Ovary (tissue), 9 donors: ENCODE results near the gene ARHGAP22. TPM values are rescaled to one million over a fixed set of nuclear protein-coding genes. Genes with fewer than 3 reads are reported as not detected.

Experiments
- DNase-seq, 5 donors: peaks; one replicate each; pipeline ENCODE4 v3.0.0-alpha.2; 2019 to 2020
- H3K27ac ChIP-seq, 2 donors: fragments of 200-600 bp; one replicate each; pipeline versions ENCODE4 v1.5.1 to v1.8.0; 2019 to 2022
- H3K27me3 ChIP-seq: fragments of 200-600 bp; one replicate; pipeline ENCODE4 v1.8.0; 2022
- H3K36me3 ChIP-seq: fragments of 200-600 bp; sonication (generic); one replicate; pipeline ENCODE4 v1.5.1; 2019
- H3K4me1 ChIP-seq: one replicate; pipeline ENCODE4 v1.8.1; 2013; ENCODE audit warnings: mild to moderate bottlenecking, moderate library complexity; ENCODE audit not compliant: insufficient read depth
- H3K4me3 ChIP-seq: fragments of 200-600 bp; sonication (generic); one replicate; pipeline ENCODE4 v1.5.1; 2017
- H3K9me3 ChIP-seq, 2 donors: fragments of 200-600 bp in 1 of 2; sonication (generic) in 1 of 2; one replicate each; pipeline versions ENCODE4 v1.5.1 to v1.8.1; 2013 to 2019; ENCODE audit warnings: mild to moderate bottlenecking in 1 of 2, moderate library complexity in 1 of 2
- EP300 ChIP-seq: sonication (generic); formaldehyde crosslinking; IDR thresholded peaks from one replicate; pipeline ENCODE4 v1.6.1; 2017; ENCODE audit warnings: antibody characterized with exemption
- POLR2A ChIP-seq: fragments of 450-650 bp; IDR thresholded peaks from one replicate; pipeline ENCODE4 v1.6.1; 2017; ENCODE audit warnings: antibody characterized with exemption, mild to moderate bottlenecking, moderate library complexity
- WGBS, 3 donors: extraction: QIAGEN DNeasy Blood & Tissue Kit in 1 of 3; methylation state at CpG; one replicate each; pipeline versions ENCODE4 v1.1.5 to v1.1.7; 2013 to 2017; 5-methylcytosine and 5-hydroxymethylcytosine counted together
- intact Hi-C, 4 donors: fragments of 100-400 bp; cut with DNase I; formaldehyde crosslinking; loops; one replicate each; pipeline versions ENCODE4 v1.11.0 to v1.15.1; 2022 to 2023
- polyA plus RNA-seq, 2 donors: library from polyadenylated mRNA; stranded (reverse); fragments of 200-250 nt in 1 of 2; fragments of 350-450 nt in 1 of 2; fragmentation: Illumina TruSeq in 1 of 2; extraction: RNeasy Lipid Tissue Mini Kit (QIAGEN cat#74804) in 1 of 2; gene quantifications; one replicate each; pipeline ENCODE4 v1.2.3, GENCODE V29; 2013 to 2014
- total RNA-seq, 7 donors: library from RNA; depleted of rRNA in 2 of 7; stranded (reverse); fragments of >200 nt in 2 of 7; fragmentation: NEBNext Ultra II Directional in 3 of 7; extraction: Animal tissue kit (Norgen Biotek cat#: 25700) in 3 of 7; gene quantifications; one replicate each; pipeline versions ENCODE4 v1.1.0 to v1.2.4, GENCODE V29; 2016 to 2023
- TF ChIP-seq, protein P1 (sequence below), 3 donors: fragments of 450-650 bp in 2 of 3; fragments of 200-600 bp in 1 of 3; IDR thresholded peaks; one replicate each; pipeline versions ENCODE4 v1.5.1 to v1.8.0; 2016 to 2022; ENCODE audit warnings: antibody characterized with exemption in 3 of 3, mild to moderate bottlenecking in 1 of 3
- donor health status: DM: no; HTN: no; CAD: no; lungs with moderate emphysema.
- donor health status: DM: no; HTN: no; CAD: no.
- donor health status: Bipolar disorder and iron deficiency.
- donor health status: DM: yes; HTN: yes; CAD: no.
- donor health status: DM: no; HTN: no; CAD: no.
- donor health status: DM: yes; HTN: yes; CAD: no.

The ARHGAP22 gene
- total and polyA plus RNA-seq, 9 donors: 3.9 to 14.3 (median 5.7) TPM

DNA sequence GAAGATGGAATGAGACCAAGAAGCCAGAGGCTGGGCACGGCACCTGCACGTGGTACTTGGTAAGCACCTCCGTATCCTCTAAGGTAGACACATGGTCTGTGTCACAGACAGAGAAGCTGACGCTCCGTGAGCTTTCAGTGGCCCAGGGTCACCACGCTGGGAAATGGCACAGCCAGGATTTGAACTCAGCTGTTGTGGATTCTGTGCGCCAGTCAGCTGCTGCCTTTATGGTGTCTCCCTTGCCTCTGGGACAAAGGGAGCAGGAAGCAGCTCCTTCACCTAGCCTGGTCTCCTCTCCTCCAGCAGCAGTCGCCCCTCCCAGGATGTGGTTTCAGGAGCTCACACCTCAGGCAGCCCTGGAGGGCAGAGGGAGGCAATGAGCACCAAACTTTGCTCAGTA is 110.8 kb downstream of the ARHGAP22 start:
- peaks cover 11% of the 10 kb centered on the region for H3K4me1 ChIP-seq
- no peaks in the 10 kb centered on the region for H3K9me3 ChIP-seq
- DNase-seq: peak in 1 of 5 donors; percentile 18
- WGBS, 3 donors: 81 to 89% (median 85%) methylated on average over 7 to 8 of the region's 8 CpGs
- H3K27me3 ChIP-seq: no peaks in the 10 kb centered on the region
- intact Hi-C loops: no loop called here
- no peak overlapping the region for H3K27ac ChIP-seq
- H3K36me3 ChIP-seq: no peaks in the 10 kb centered on the region
- no peak for TF ChIP-seq POLR2A
- TF ChIP-seq EP300: no peak
- no peak overlapping the region for H3K4me3 ChIP-seq

DNA sequence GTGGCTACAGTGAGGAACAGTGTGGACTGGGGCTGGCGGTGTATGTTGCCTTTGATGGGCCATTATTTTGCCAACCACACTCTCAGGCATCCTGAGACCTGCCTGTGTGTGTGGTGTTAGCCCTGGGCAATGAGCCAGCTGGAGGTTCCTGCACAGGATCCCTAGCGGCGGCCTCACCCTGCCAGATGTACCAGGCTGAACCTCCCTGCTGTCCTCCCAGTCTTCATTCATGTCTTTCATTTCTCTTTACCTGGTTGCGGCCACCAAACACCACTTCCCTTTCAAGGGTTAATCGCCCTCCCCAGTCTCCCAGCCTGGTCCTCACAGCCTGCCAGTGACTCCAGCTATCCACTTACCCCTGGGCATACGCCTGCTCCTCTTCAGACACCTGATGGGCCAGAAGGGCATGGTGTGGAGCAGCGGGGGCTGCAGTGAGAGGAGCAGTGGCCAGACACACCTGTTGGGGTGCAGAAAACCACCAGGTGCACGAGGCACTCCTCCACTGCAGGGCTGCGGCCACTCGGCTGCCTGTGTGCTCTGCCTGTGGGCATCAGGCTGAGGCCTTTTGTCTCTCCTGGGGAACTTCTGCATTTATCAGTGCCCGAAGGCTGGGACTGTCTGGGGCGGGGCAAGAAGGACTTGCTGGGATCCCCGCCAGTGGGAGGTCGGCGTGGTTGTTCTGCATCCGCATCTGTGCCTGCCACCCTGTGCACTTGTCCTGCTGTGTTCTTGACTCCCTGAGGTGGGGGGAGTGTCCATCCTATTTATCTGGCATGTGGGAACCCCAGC is 111.6 kb downstream of the ARHGAP22 start:
- no peaks in the 10 kb centered on the region for H3K27me3 ChIP-seq
- WGBS, 3 donors: 85 to 93% (median 90%) methylated on average over 16 of the region's 16 CpGs
- peaks cover 11% of the 10 kb centered on the region for H3K4me1 ChIP-seq
- no peak overlapping the region for H3K4me3 ChIP-seq
- no peak for TF ChIP-seq EP300
- TF ChIP-seq, protein P1, sequence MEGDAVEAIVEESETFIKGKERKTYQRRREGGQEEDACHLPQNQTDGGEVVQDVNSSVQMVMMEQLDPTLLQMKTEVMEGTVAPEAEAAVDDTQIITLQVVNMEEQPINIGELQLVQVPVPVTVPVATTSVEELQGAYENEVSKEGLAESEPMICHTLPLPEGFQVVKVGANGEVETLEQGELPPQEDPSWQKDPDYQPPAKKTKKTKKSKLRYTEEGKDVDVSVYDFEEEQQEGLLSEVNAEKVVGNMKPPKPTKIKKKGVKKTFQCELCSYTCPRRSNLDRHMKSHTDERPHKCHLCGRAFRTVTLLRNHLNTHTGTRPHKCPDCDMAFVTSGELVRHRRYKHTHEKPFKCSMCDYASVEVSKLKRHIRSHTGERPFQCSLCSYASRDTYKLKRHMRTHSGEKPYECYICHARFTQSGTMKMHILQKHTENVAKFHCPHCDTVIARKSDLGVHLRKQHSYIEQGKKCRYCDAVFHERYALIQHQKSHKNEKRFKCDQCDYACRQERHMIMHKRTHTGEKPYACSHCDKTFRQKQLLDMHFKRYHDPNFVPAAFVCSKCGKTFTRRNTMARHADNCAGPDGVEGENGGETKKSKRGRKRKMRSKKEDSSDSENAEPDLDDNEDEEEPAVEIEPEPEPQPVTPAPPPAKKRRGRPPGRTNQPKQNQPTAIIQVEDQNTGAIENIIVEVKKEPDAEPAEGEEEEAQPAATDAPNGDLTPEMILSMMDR (IDR thresholded peaks at IDR 0.05): no peak
- TF ChIP-seq POLR2A: no peak
- peak in 1 of 5 donors; percentile 31 for DNase-seq
- H3K27ac ChIP-seq: no peak overlapping the region
- no peaks in the 10 kb centered on the region for H3K9me3 ChIP-seq
- no peaks in the 10 kb centered on the region for H3K36me3 ChIP-seq
- intact Hi-C loops: no loop called here

- intact Hi-C loops: no loop called here
Measured at GRCh38 chr10:48492201-48492600, 112.7 kb downstream of the ARHGAP22 start.

GRCh38 chr10:48491392-48492139 is 113.3 kb downstream of the ARHGAP22 start:
- peak in 1 of 5 donors; percentile 22 for DNase-seq
- Histone ChIP-seq H3K36me3 (no peaks in the 10 kb centered on the region), H3K27ac (no peak overlapping the region), H3K4me1 (peaks cover under 1% of the 10 kb centered on the region), H3K4me3 (no peak overlapping the region), H3K27me3 (no peaks in the 10 kb centered on the region), H3K9me3 (no peaks in the 10 kb centered on the region)
- intact Hi-C loops: no loop called here
- TF ChIP-seq POLR2A (no peak), EP300 (no peak)
- TF ChIP-seq, protein P1 (IDR thresholded peaks at IDR 0.05): no peak
- WGBS, 3 donors: 92 to 96% (median 95%) methylated on average over 13 of the region's 13 CpGs

More at GRCh38 chr10:48492201-48492600, 112.7 kb downstream of the ARHGAP22 start:
- H3K36me3 ChIP-seq: no peaks in the 10 kb centered on the region
- no peaks in the 10 kb centered on the region for H3K9me3 ChIP-seq
- H3K4me1 ChIP-seq: peaks cover 6% of the 10 kb centered on the region
- H3K27ac ChIP-seq: no peak overlapping the region
- no peaks in the 10 kb centered on the region for H3K27me3 ChIP-seq
- DNase-seq: no peak
- no peak overlapping the region for H3K4me3 ChIP-seq
- 25 to 52% (median 36%) methylated on average over 2 of the region's 2 CpGs for WGBS, 3 donors
- TF ChIP-seq EP300 (no peak), POLR2A (no peak)
- TF ChIP-seq, protein P1 (IDR thresholded peaks at IDR 0.05): no peak
